H9 (cell line): ENCODE measurements around the gene IGF2BP2. TPM values are rescaled to one million over a fixed set of nuclear protein-coding genes. Genes with fewer than 3 reads are reported as not detected.

Source experiments
- DNase-seq: peaks from one replicate; pipeline ENCODE4 v3.0.0-alpha.2; 2017
- H2AFZ ChIP-seq: one replicate; pipeline ENCODE4 v1.6.1; 2013; ENCODE audit warnings: mild to moderate bottlenecking, low read length, control low read depth, moderate library complexity
- H2AK5ac ChIP-seq: 2 replicates; pipeline ENCODE4 v1.6.1; 2013; ENCODE audit warnings: low read length, control low read depth, mixed read lengths; ENCODE audit not compliant: insufficient read length
- H2BK120ac ChIP-seq: one replicate; pipeline ENCODE4 v1.6.1; 2013; ENCODE audit warnings: low read depth, mild to moderate bottlenecking, low read length, control low read depth, inconsistent platforms; ENCODE audit not compliant: poor library complexity, severe bottlenecking
- H2BK12ac ChIP-seq: 2 replicates; pipeline ENCODE4 v1.6.1; 2013; ENCODE audit warnings: low read length, control low read depth, mixed read lengths, low read depth; ENCODE audit not compliant: insufficient read length
- H2BK15ac ChIP-seq: 2 replicates; pipeline ENCODE4 v1.6.1; 2013; ENCODE audit warnings: low read depth, low read length, control low read depth
- H2BK20ac ChIP-seq: one replicate; pipeline ENCODE4 v1.6.1; 2013; ENCODE audit warnings: low read depth, mild to moderate bottlenecking, low read length, control low read depth, inconsistent platforms; ENCODE audit not compliant: poor library complexity, severe bottlenecking
- H2BK5ac ChIP-seq: 2 replicates; pipeline ENCODE4 v1.6.1; 2013; ENCODE audit warnings: low read length, control low read depth, mixed read lengths; ENCODE audit not compliant: insufficient read length
- H3K14ac ChIP-seq: 2 replicates; pipeline ENCODE4 v1.6.1; 2013; ENCODE audit warnings: low read length, control low read depth; ENCODE audit not compliant: insufficient read depth
- H3K18ac ChIP-seq: 2 replicates; pipeline ENCODE4 v1.6.1; 2013; ENCODE audit warnings: low read depth, mild to moderate bottlenecking, mixed read lengths, low read length, control low read depth; ENCODE audit not compliant: insufficient read length
- H3K23ac ChIP-seq: 2 replicates; pipeline ENCODE4 v1.6.1; 2013; ENCODE audit warnings: low read length, control low read depth, mixed read lengths, low read depth; ENCODE audit not compliant: insufficient read length
- H3K23me2 ChIP-seq: 2 replicates; pipeline ENCODE4 v1.6.1; 2013; ENCODE audit warnings: low read depth, mild to moderate bottlenecking, mixed read lengths, low read length, control low read depth; ENCODE audit not compliant: insufficient read length, poor library complexity, severe bottlenecking
- H3K27ac ChIP-seq: 2 replicates; pipeline ENCODE4 v1.5.1; 2013; ENCODE audit warnings: low read length, control low read depth, mixed read lengths, low read depth; ENCODE audit not compliant: insufficient read length
- H3K27me3 ChIP-seq: 2 replicates; pipeline ENCODE4 v1.6.1; 2013; ENCODE audit warnings: low read length, control low read depth, inconsistent platforms; ENCODE audit not compliant: insufficient read depth
- H3K4ac ChIP-seq: 2 replicates; pipeline ENCODE4 v1.6.1; 2013; ENCODE audit warnings: low read depth, mild to moderate bottlenecking, control low read depth, inconsistent platforms, low read length, moderate library complexity
- H3K4me1 ChIP-seq: 2 replicates; pipeline ENCODE4 v1.6.1; 2013; ENCODE audit warnings: low read length, control low read depth, inconsistent platforms; ENCODE audit not compliant: insufficient read depth
- H3K4me2 ChIP-seq: 2 replicates; pipeline ENCODE4 v1.6.1; 2013; ENCODE audit warnings: low read length, control low read depth, mixed read lengths; ENCODE audit not compliant: insufficient read length, insufficient read depth
- H3K56ac ChIP-seq: 2 replicates; pipeline ENCODE4 v1.6.1; 2013; ENCODE audit warnings: low read depth, mild to moderate bottlenecking, mixed read lengths, low read length, control low read depth; ENCODE audit not compliant: insufficient read length
- H3K79me1 ChIP-seq: 2 replicates; pipeline ENCODE4 v1.6.1; 2013; ENCODE audit warnings: low read depth, mild to moderate bottlenecking, moderate library complexity, low read length, control low read depth, inconsistent platforms; ENCODE audit not compliant: insufficient read depth, poor library complexity, severe bottlenecking
- H3K79me2 ChIP-seq: 2 replicates; pipeline ENCODE4 v1.6.1; 2013; ENCODE audit warnings: low read length, control low read depth, inconsistent platforms; ENCODE audit not compliant: insufficient read depth
- H3K9ac ChIP-seq: 2 replicates; pipeline ENCODE4 v1.6.1; 2013; ENCODE audit warnings: low read length, control low read depth, mixed read lengths; ENCODE audit not compliant: insufficient read length; ENCODE audit errors: extremely low read depth
- H3K9me3 ChIP-seq: one replicate; pipeline ENCODE4 v1.6.1; 2013; ENCODE audit warnings: low read depth, low read length, inconsistent platforms; ENCODE audit not compliant: control insufficient read depth
- H3T11ph ChIP-seq: one replicate; pipeline ENCODE4 v1.6.1; 2013; ENCODE audit warnings: mild to moderate bottlenecking, low read length, control low read depth, inconsistent platforms
- H4K20me1 ChIP-seq: one replicate; pipeline ENCODE4 v1.6.1; 2013; ENCODE audit not compliant: control insufficient read depth, insufficient read length, insufficient read depth
- H4K5ac ChIP-seq: 2 replicates; pipeline ENCODE4 v1.6.1; 2013; ENCODE audit warnings: low read depth, mild to moderate bottlenecking, mixed read lengths, low read length, control low read depth; ENCODE audit not compliant: insufficient read length
- H4K8ac ChIP-seq: replicated peaks from 2 replicates; pipeline ENCODE4 v1.6.1; 2013; ENCODE audit warnings: low read length, control low read depth, mixed read lengths, low read depth; ENCODE audit not compliant: insufficient read length
- H4K91ac ChIP-seq: 2 replicates; pipeline ENCODE4 v1.6.1; 2013; ENCODE audit warnings: low read depth, mild to moderate bottlenecking, moderate library complexity, mixed read lengths, low read length, control low read depth; ENCODE audit not compliant: insufficient read length
- H3K27ac Mint-ChIP-seq, 3 experiments: 2 replicates in 2 of 3; 3 replicates in 1 of 3; pipeline ENCODE4 v1.8.0; 2020 to 2021; ENCODE audit warnings: mixed read lengths in 3 of 3, mild to moderate bottlenecking in 1 of 3, moderate library complexity in 1 of 3
- H3K27me3 Mint-ChIP-seq: 2 replicates; pipeline ENCODE4 v1.8.0; 2021; ENCODE audit warnings: low read depth, mild to moderate bottlenecking, moderate library complexity, mixed read lengths
- H3K36me3 Mint-ChIP-seq, 3 experiments: 2 replicates in 2 of 3; 3 replicates in 1 of 3; pipeline ENCODE4 v1.8.0; 2020 to 2021; ENCODE audit warnings: low read depth in 3 of 3, mixed read lengths in 3 of 3; ENCODE audit not compliant: insufficient read depth in 1 of 3
- H3K4me1 Mint-ChIP-seq, 2 experiments: 2 replicates each; pipeline ENCODE4 v1.8.0; 2020; ENCODE audit warnings: mixed read lengths in 2 of 2
- H3K4me3 Mint-ChIP-seq, 2 experiments: 2 replicates in 1 of 2; 3 replicates in 1 of 2; pipeline ENCODE4 v1.8.0; 2020 to 2021; ENCODE audit warnings: mild to moderate bottlenecking in 2 of 2, mixed read lengths in 2 of 2, moderate library complexity in 1 of 2
- H3K9me3 Mint-ChIP-seq, 2 experiments: 2 replicates in 1 of 2; 3 replicates in 1 of 2; pipeline ENCODE4 v1.8.0; 2020; ENCODE audit warnings: mild to moderate bottlenecking in 2 of 2, mixed read lengths in 2 of 2, moderate library complexity in 1 of 2
- WGBS: extraction: QIAGEN DNeasy Blood & Tissue Kit; methylation state at CpG from one replicate; pipeline ENCODE4 v1.1.7; 2013; ENCODE audit warnings: missing lambda C conversion rate, low lambda C conversion rate, mixed read lengths; ENCODE audit not compliant: insufficient read length; ENCODE audit errors: extremely low coverage; 5-methylcytosine and 5-hydroxymethylcytosine counted together
- total RNA-seq: library from RNA; stranded (reverse); gene quantifications from 2 replicates; pipeline ENCODE4 v1.2.1, GENCODE V29; 2021
- TF ChIP-seq, protein P1 (sequence below): fragments of 200-600 bp; sonication (generic); conservative IDR thresholded peaks from 3 replicates; pipeline ENCODE4 v1.8.0; 2021; ENCODE audit warnings: antibody characterized with exemption, mild to moderate bottlenecking

Gene IGF2BP2
- total RNA-seq, 1 experiment from 2014 or later: 130 TPM

DNA sequence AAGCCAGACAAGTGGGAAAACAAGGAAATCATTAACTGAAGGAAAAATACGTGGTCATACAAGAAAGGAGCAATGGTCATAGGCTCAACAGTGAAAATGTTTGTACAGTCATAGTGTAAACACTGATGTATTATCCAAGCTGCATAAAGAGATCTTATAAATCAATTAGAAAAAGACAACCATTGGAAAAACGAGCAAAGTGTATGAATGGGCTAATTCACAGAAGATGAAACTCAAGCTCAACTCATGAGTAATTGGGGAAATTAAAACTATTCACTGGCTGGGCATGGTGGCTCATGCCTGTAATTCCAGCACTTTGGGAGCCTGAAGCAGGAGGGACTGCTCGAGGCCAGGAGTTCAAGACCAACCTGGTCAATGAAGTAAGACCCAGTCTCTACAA lies 6.4 kb upstream of the IGF2BP2 start:
- Histone ChIP-seq H3K4me1 (peaks cover 4% of the 10 kb centered on the region; the same call in 1 of the 2 replicates), H3K23me2 (peaks cover 6% of the 10 kb centered on the region), H3K79me1 (no peaks in the 10 kb centered on the region), H4K5ac (no peak overlapping the region), H2AK5ac (no peak overlapping the region), H4K20me1 (no peaks in the 10 kb centered on the region), H3K18ac (no peak overlapping the region), H3K9ac (no peak overlapping the region), H3K14ac (no peak overlapping the region), H2BK20ac (no peak overlapping the region), H3K23ac (no peak overlapping the region), H3K9me3 (peaks cover 21% of the 10 kb centered on the region), H2BK12ac (no peak overlapping the region), H3K79me2 (no peaks in the 10 kb centered on the region; the same call in 1 of the 2 replicates), H3T11ph (no peak overlapping the region), H3K27ac (no peak overlapping the region), H2AFZ (no peak overlapping the region), H2BK5ac (no peak overlapping the region), H3K4ac (no peak overlapping the region), H3K4me2 (no peak overlapping the region), H3K27me3 (no peaks in the 10 kb centered on the region), H3K56ac (no peak overlapping the region), H2BK15ac (no peak overlapping the region), H4K8ac (no peak overlapping the region), H4K91ac (no peak overlapping the region), H2BK120ac (no peak overlapping the region)
- Mint-ChIP-seq H3K4me3 (no peak overlapping the region), H3K27me3 (peaks cover 34% of the 10 kb centered on the region), H3K4me1 (peaks cover 6 to 7% of the 10 kb centered on the region in 2 experiments), H3K27ac (no peak overlapping the region), H3K36me3 (peaks cover 50 to 57% (median 57%) of the 10 kb centered on the region in 3 experiments), H3K9me3 (peaks cover 54 to 62% of the 10 kb centered on the region in 2 experiments)
- TF ChIP-seq, protein P1, sequence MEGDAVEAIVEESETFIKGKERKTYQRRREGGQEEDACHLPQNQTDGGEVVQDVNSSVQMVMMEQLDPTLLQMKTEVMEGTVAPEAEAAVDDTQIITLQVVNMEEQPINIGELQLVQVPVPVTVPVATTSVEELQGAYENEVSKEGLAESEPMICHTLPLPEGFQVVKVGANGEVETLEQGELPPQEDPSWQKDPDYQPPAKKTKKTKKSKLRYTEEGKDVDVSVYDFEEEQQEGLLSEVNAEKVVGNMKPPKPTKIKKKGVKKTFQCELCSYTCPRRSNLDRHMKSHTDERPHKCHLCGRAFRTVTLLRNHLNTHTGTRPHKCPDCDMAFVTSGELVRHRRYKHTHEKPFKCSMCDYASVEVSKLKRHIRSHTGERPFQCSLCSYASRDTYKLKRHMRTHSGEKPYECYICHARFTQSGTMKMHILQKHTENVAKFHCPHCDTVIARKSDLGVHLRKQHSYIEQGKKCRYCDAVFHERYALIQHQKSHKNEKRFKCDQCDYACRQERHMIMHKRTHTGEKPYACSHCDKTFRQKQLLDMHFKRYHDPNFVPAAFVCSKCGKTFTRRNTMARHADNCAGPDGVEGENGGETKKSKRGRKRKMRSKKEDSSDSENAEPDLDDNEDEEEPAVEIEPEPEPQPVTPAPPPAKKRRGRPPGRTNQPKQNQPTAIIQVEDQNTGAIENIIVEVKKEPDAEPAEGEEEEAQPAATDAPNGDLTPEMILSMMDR: no peak
- no peak for DNase-seq
- no CpG with 5 or more reads among the region's 3 CpGs for WGBS
